ENCODE results near the gene TRPM8.

Gene TRPM8

GRCh38 chr2:234027641-234028040 lies 110.5 kb downstream of the TRPM8 start:
- intact Hi-C loops (cut with DNase I; ENCODE audit: low total_unique reads) = no loop called here
- Histone ChIP-seq H3K4me1 (peaks cover 0 to 7% (median 2%) of the 10 kb centered on the region in 4 donors), H3K27me3 (no peaks in the 10 kb centered on the region), H3K9me3 (no peaks in the 10 kb centered on the region), H3K4me3 (no peak overlapping the region), H3K27ac (no peak overlapping the region), H3K36me3 (no peaks in the 10 kb centered on the region)
- TF ChIP-seq, protein P1, sequence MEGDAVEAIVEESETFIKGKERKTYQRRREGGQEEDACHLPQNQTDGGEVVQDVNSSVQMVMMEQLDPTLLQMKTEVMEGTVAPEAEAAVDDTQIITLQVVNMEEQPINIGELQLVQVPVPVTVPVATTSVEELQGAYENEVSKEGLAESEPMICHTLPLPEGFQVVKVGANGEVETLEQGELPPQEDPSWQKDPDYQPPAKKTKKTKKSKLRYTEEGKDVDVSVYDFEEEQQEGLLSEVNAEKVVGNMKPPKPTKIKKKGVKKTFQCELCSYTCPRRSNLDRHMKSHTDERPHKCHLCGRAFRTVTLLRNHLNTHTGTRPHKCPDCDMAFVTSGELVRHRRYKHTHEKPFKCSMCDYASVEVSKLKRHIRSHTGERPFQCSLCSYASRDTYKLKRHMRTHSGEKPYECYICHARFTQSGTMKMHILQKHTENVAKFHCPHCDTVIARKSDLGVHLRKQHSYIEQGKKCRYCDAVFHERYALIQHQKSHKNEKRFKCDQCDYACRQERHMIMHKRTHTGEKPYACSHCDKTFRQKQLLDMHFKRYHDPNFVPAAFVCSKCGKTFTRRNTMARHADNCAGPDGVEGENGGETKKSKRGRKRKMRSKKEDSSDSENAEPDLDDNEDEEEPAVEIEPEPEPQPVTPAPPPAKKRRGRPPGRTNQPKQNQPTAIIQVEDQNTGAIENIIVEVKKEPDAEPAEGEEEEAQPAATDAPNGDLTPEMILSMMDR (IDR thresholded peaks at IDR 0.05) = no peak
- DNase-seq = no peak

- no peak overlapping the region for H3K27ac ChIP-seq
- peaks cover 0 to 7% (median 2%) of the 10 kb centered on the region in 4 donors for H3K4me1 ChIP-seq
- intact Hi-C loops (cut with DNase I; ENCODE audit: low total_unique reads) = no loop called here
- H3K27me3 ChIP-seq = no peaks in the 10 kb centered on the region
- no peak overlapping the region for H3K4me3 ChIP-seq
- H3K36me3 ChIP-seq = no peaks in the 10 kb centered on the region
- no peak for DNase-seq
- TF ChIP-seq, protein P1 (IDR thresholded peaks at IDR 0.05) = no peak
- peaks cover 0 to 9% (median 0%) of the 10 kb centered on the region in 3 donors for H3K9me3 ChIP-seq
Measured at GRCh38 chr2:234029150-234029733, 112.1 kb downstream of the TRPM8 start.

DNA sequence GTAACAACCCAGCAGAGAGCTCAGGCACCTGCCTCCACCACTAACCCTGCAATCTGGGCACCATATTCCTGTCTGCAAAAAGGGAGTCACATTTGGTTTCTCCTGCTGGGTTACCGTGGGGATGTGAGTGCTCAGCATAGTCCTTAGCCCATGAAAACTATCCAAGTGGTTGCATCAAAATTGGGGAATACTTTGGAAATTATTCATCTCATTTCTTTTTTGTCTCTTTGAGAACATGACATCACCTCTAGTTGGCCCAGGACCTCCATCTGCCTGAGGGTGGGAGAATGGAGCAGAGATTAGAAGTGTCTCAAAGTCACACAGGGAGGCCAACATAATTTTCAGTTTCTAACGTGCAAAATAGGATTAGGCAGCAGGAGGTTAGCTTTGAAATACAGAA lies 114.0 kb downstream of the TRPM8 start:
- H3K4me1 ChIP-seq = peaks cover 0 to under 1% (median 0%) of the 10 kb centered on the region in 4 donors
- TF ChIP-seq, protein P1 (IDR thresholded peaks at IDR 0.05) = no peak
- intact Hi-C loops (cut with DNase I; ENCODE audit: low total_unique reads) = no loop called here
- no peaks in the 10 kb centered on the region for H3K27me3 ChIP-seq
- no peak for DNase-seq
- no peak overlapping the region for H3K4me3 ChIP-seq
- no peak overlapping the region for H3K27ac ChIP-seq
- no peaks in the 10 kb centered on the region for H3K36me3 ChIP-seq
- H3K9me3 ChIP-seq = peaks cover 0 to 9% (median 6%) of the 10 kb centered on the region in 3 donors

- H3K9me3 ChIP-seq = peaks cover 0 to 9% (median 6%) of the 10 kb centered on the region in 3 donors
- no peak overlapping the region for H3K27ac ChIP-seq
- TF ChIP-seq, protein P1 (IDR thresholded peaks at IDR 0.05) = no peak
- DNase-seq = no peak
- H3K4me1 ChIP-seq = no peaks in the 10 kb centered on the region
- H3K27me3 ChIP-seq = no peaks in the 10 kb centered on the region
- intact Hi-C loops (cut with DNase I; ENCODE audit: low total_unique reads) = no loop called here
- H3K4me3 ChIP-seq = no peak overlapping the region
- H3K36me3 ChIP-seq = no peaks in the 10 kb centered on the region
Measured at GRCh38 chr2:234032279-234032856, 115.2 kb downstream of the TRPM8 start.

GRCh38 chr2:234033174-234033573 lies 116.0 kb downstream of the TRPM8 start:
- H3K27me3 ChIP-seq = no peaks in the 10 kb centered on the region
- H3K27ac ChIP-seq = no peak overlapping the region
- intact Hi-C loops (cut with DNase I; ENCODE audit: low total_unique reads) = no loop called here

More at GRCh38 chr2:234033174-234033573, 116.0 kb downstream of the TRPM8 start:
- no peaks in the 10 kb centered on the region for H3K4me1 ChIP-seq
- DNase-seq = no peak
- H3K4me3 ChIP-seq = no peak overlapping the region
- peaks cover 0 to 9% (median 6%) of the 10 kb centered on the region in 3 donors for H3K9me3 ChIP-seq
- H3K36me3 ChIP-seq = no peaks in the 10 kb centered on the region
- TF ChIP-seq, protein P1 (IDR thresholded peaks at IDR 0.05) = no peak
